HG02678 (cell line): ENCODE results near the gene ERP29.
"Not testable (repeated sequence)": the region's sequence is repeated elsewhere in the genome, so short reads cannot be mapped to it uniquely, and the experiment has no call there.

ENCODE experiments used
- ATAC-seq: cut with Tn5 transposase; IDR thresholded peaks from one replicate; pipeline ENCODE4 v1.9.1; 2021; ENCODE audit warnings: mild to moderate bottlenecking, moderate library complexity; ENCODE audit not compliant: unreplicated experiment

ERP29 gene

GRCh38 chr12:112031472-112031871, 18.2 kb downstream of the ERP29 start:
- no peak for ATAC-seq

GRCh38 chr12:112032292-112032691, 19.1 kb downstream of the ERP29 start:
- ATAC-seq, result no peak

- ATAC-seq, result no peak
Measured at GRCh38 chr12:112035219-112035785, 22.1 kb downstream of the ERP29 start.

- ATAC-seq, result not testable (repeated sequence)
Measured at GRCh38 chr12:112036614-112037013, 23.4 kb downstream of the ERP29 start.

- no peak for ATAC-seq
Measured at GRCh38 chr12:112046003-112046402, 32.8 kb downstream of the ERP29 start.

GRCh38 chr12:112049351-112049750, 36.1 kb downstream of the ERP29 start:
- ATAC-seq, result no peak

GRCh38 chr12:112061137-112061536, 47.9 kb downstream of the ERP29 start:
- ATAC-seq, result no peak

GRCh38 chr12:112063273-112063672, 50.0 kb downstream of the ERP29 start:
- ATAC-seq, result no peak

- no peak for ATAC-seq
Measured at GRCh38 chr12:112066566-112066965, 53.3 kb downstream of the ERP29 start.
